Stimulated activated CD8-positive, alpha-beta memory T cell treated with anti-CD3 and anti-CD28 coated beads, Interleukin-12 subunit alpha, Interleukin-12 subunit beta, amount 100 ng/mL, for 1 hour (primary cell): Measurements from ENCODE around the gene RHPN2.
"Not testable (repeated sequence)": the region's sequence is repeated elsewhere in the genome, so short reads cannot be mapped to it uniquely, and the experiment has no call there.

ENCODE experiments used
- DNase-seq: peaks from one replicate; pipeline ENCODE4 v3.0.0-alpha.2; 2020; ENCODE audit warnings: low read depth

Gene RHPN2

DNA sequence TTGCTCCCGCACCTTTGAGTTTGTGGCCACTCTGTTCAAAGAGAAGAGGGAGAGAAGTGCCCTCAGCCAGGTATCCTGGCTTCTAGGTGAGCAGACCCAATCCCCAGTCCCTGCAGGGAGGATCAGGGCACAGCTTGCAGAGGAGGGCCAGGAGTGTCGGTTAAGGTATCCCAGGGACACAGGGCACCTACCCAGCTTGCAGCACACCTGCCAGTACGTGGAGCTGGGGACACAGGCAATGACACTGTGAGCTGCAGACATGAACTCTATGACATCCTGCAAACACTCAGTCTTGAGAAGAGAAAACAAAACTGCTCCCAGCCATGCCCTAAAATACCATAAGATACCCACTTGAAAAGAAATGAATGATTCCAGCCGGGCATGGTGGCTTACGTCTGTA is 38.1 kb downstream of the RHPN2 start:
- not testable (repeated sequence) for DNase-seq

DNA sequence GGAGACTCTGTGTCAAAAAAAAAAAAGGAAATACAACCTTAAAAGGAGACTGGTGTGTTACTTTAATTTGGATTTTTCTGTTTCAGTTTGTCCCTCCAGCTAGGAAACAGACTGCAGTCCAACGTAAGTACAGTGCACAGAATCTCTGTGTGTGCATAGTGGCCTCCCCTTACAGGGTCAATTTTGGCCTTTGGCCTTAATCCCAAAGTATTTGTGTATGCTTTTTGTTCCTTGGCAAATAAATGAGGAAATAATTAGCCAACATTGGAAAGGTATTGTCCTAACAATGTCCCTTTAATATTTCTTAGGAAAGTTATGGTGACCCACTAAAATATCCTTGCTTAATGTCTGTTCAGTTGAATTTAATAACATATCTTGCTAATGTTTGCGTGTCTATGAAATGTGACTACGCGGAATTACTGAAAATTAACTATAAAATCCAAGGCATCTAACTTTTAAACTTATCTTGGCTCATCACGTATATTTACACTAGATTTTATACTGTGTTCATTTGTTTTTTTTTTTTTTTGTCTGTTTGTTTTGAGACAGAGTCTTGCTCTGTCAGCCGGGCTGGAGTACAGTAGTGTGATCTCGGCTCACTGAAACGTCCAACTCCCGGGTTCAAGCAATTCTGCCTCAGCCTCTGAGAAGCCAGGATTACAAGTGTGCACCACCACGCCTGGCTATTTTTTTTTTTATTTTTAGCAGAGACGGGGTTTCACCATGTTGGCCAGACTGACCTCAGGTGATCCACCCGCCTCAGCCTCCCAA is 39.0 kb downstream of the RHPN2 start:
- DNase-seq: not testable (repeated sequence)

DNA sequence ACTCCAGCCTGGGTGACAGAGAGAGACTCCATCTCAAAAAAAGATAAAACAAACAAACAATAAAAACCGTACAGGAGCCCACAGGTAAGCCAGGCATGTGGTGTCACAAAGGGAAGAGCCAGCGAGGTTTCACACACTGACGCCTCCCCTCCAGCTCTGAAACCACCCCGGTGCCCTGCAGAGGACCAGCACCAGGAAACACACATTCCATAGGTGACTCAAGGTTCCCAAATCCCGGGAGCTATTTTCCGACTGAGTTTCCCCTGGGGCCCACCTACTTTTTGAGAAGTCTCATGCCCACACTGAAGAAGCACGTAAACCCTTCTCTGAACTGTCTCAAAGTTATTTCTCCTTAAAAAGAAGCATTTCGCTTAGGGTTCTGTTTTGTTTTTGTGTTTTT is 40.3 kb downstream of the RHPN2 start:
- DNase-seq: no peak

DNA sequence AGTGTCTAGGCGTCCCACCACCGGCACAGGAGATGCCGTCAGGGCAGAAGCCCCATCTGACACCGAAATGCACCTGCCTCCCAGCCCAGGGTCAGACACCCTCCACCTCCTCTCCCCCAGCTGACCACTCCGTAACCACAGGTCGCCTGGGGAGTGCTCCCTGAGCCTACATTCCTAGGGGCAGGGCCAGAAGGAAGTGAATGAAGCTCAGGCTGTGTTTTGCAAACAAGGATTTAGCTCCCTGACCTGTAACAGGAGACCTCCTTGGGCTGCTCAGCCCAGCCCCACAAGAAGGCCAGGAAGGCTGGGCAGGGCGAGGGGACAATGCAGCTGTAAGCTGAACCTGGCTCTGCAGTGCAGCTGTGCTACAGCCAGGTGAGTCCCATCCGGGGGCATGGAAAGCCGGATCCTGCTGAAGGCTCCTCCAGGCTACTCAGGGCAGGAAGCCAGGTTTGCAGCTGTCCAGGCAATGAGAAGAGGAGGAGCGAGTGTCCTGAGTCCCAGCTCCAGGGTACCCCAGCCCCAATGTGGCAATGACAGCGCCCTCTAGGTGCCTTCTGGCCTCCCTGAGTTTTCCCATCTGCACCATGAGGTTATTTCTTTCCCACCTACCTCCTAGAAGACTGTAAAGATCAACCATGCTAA is 42.1 kb downstream of the RHPN2 start:
- DNase-seq: no peak

DNA sequence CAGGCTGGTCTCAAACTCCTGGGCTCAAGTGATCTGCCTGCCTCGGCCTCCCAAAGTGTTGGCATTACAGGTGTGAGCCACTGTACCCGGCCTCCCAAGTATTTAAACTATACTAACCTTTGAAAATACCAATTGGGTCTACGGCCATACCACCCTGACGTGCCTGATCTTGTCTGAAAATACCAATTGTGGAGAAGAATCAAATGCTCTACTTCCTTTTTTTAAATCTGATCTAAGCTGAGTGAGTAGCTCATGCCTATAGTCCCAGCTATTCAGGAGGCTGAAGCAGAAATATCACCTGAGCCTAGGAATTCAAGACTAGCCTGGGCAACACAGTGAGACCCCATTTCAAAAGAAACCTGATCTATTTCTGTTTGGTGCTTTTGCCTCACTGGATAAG is 53.8 kb downstream of the RHPN2 start:
- DNase-seq: not testable (repeated sequence)

DNA sequence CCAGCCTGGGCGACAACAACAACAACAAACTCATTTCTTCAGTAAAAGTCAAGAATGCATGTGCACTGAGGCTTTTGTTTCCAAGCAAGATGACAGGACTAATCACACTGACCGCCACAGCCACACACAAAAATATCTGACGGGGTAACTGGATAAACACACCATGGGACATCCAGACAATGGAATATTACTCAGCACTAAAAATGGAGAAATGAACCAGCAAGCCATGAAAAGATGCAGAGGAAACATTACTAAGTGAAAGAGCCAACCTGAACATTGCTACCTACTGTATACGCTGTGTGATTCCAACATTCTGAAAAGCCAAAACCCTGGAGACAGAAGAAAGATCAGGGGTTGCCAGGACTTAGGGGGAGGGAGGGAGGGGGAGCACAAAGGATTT is 56.0 kb downstream of the RHPN2 start:
- no peak for DNase-seq

DNA sequence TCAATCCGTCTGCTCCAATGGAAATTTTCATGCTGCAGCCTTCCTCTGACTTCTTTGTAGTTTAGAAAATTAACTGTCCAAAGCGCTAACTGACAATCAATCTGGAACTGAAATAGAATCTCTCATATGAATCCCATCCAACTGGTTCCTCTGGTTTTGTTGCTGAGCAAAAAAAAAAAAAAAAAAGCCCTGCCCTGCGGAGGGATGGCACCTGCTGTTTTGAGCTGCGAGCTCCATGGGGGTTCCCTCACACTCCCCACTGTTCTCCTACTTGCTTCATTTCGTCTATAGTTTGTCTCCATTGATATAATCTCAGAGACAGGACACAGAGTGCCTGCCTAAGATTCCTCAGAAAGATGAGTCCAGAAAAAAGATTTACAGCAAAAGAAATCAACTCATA is 59.2 kb downstream of the RHPN2 start:
- no peak for DNase-seq

DNA sequence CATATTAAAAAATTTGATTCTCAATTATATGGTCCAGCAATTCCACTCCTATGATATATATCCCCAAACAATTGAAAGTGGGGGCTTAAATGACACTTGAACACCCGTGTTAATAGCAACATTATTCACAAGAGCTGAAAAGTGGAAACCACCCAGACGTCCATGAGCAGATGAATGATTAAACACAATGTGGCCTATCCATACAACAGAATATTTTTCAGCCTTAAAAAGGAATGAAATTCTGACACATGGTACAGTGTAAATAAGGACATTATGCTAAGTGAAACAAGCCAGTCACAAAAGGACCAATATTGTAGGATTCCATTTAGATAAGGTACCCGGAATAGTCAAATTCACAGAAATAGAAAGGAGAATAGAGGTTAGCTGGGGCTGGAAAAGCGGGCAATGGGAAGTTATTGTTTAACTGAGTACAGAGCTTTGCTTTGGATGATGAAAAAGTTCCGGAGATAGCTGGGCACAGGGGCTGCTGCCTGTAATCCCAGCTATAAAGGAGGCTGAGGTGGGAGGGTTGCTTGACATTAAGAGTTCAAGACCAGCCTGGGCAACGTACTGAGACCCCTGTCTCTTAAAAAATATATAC is 61.2 kb downstream of the RHPN2 start:
- DNase-seq: not testable (repeated sequence)

DNA sequence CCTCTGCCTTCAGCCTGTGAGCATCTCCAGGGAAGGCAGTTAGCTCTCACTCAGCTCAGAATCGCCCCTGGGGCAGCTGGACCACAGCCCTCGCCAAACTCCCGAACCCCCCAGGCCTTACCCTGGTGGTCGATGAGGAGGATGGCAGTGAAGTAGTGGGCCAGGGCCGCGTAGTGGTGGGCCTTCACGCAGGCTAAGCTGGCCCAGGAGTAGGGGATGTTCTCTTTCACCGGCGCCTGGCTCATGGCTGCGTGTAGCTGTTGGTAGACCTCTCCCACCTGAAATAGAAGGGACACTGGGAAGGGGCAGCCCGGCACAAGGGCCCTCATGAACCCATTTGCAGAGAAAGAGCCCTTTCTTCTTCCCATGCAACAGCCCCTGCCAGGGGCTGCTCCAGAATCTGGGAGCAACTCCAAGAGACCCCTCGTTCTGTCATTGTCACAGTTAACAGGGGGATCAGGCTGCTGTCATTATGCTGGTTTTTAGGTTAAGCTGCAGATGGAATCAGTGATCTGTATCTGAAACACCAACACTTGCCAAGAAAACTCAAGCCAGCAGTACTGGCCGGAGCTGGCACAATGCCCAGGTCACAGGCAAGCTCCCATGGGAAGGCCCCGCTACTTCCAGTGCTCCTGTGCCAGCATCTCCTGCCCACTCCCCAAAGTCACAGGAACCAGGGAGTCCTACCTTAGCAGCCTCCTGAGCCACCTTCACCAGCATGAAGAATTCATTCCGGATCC is 62.4 kb downstream of the RHPN2 start:
- DNase-seq: not testable (repeated sequence)

DNA sequence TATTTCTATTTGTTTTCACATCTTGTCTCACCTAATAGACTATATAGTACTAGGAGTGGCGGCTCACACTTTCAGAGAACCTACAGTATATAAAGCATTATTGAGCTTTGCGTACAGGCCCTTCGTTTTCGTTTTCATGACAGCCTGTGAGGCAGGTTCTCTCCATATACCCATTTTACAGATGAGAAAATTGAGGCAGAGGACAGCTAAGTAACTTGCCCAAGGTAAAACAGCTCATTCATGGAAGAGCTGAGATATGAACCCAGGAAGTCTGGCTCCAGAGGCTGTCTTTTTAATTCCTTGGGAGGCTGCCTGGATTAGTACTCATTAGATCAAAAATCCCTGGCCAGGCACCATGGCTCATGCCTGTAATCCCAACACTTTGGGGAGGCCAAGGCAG is 63.8 kb downstream of the RHPN2 start:
- DNase-seq: no peak

DNA sequence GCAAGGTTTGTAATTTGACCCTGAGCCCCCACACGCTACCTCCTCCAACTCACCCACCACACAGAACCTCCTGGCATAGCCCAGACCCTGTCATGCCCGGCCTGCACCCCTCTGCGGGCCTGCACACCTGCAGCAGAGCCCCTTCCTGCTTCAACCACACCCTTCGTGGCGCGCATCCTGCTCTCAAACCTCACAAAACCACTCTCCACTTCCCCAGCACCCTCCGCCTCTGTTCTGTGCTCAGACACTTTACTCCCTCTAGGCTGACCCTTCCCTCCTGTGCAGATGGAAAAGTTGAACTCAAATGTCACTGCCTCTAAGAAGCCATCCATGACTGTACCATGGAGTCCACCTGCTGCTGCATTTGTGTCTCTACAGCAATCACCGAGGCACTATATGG is 64.2 kb downstream of the RHPN2 start:
- DNase-seq: no peak

DNA sequence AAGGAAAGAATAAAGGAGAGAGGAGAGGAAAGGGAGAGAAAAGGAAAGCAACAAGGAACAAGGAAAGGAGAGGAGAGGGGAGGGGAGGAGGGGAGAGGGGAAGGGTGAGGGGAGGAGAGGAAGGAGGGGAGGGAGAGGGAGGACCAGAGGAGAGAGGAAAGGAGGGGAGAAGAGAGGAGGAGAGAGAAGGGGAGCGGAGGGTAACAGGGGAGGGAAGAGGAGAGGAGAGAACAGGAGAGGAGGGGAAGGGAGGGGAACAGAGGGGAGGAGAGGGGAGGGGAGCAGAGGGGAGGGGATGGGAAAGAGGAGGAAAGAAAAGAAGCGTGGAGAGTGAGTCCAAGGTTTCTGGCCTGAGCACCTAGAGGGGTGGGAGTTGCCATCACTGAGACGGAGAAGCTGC is 66.0 kb downstream of the RHPN2 start:
- no peak for DNase-seq

DNA sequence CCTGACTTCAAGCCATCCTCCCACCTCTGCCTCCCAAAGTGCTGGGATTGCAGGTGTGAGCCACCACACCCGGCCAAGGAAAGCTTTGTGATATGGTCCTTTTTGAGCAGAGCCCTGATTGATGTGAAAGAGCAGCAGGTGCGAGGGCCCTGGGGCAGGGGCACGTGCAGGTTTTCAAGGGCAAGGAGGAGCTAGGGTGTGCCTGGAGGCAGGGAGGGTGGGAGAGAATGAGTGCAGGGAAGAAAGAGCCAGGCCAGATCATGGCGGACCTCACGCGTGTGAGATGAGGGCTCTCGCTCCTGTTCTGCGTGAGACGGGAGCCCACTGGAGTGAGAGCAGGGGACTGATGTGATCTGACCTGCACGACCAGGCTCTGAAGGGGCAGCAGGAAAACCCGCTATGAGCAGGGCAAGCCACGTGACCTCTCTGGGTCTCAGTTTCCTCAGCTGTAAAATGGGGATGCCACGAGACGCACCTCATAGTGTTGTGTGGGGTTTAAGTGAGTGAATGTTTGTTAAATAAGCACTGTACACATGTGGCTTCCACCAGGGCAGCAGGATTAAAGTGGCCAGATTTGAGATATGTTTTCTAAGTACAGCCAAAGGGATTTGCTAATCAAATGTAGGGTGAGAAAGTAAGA is 66.9 kb downstream of the RHPN2 start:
- DNase-seq: no peak

DNA sequence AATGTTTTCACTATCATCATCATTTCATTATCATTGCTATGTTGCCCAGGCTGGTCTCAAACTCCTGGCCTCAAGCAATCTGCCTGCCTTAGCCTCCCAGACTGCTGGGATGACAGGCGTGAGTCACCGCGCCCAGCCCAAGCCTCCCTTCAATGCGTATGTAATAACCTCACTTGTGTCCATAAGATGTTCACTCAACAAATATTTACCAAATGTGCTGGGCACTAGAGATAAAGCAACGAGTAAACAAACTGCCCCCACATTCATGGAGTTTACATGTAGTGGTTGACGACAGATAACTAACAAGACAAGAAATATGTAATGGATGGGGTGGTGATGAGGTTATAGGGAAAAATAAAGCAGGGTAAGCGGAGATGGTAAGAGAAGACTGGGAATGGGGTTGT is 67.6 kb downstream of the RHPN2 start:
- not testable (repeated sequence) for DNase-seq

DNA sequence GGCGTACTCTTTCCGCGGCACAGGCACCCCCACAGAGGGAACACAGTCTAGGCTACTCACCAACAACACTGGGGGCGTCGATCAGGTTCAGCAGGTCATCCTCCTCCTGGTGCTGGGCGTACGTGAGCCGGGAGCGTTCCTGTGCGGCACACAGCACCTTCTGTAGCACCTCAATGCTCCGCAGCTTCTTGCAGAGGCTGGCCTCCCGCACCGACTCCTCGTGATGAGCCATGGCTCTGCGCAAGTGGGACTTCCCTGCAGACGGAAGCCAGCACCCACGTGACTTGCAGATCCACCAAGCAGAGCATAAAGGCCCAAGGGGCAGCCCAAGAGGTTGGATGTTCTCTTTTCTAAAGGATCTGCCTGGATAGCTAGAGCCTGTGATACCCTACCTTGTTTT is 68.7 kb downstream of the RHPN2 start:
- DNase-seq: not testable (repeated sequence)

DNA sequence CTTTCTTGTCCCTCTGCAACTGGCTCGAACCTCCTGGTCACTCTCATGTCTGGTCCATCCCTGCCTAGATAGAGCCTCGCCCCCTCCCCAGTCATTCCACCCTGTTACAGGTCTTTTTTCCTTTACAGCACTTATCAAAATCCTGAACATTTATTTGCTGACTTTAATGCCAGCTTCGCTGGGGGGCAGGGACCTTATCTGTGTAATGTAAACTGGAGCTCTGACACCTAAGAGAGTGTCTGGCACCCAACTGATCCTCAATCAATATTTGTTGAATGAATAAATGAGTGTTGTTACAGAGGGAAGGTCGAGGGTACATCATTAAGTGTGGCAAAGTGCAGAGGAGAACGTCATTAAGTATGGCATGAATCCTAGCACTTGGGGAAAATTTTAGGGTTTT is 76.0 kb downstream of the RHPN2 start:
- DNase-seq: no peak

DNA sequence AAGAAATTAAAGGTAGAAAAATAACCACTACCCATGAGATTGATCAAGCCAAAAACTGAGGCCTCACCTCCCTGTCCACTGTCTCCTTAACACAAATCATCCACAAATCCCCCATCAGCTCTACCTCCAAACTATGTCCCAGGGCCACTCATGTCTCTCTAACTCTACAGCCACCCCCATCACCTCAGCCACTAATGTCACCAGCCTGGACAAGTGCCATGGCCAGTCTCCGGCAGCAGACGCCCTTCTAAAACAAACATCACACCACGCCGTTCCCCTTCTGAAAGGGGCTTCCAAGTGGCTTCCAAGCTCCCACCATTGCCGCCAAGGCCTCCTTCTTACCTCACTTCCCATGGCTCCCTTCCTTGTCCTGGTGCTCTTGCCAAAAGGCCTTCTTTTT is 76.4 kb downstream of the RHPN2 start:
- not testable (repeated sequence) for DNase-seq

DNA sequence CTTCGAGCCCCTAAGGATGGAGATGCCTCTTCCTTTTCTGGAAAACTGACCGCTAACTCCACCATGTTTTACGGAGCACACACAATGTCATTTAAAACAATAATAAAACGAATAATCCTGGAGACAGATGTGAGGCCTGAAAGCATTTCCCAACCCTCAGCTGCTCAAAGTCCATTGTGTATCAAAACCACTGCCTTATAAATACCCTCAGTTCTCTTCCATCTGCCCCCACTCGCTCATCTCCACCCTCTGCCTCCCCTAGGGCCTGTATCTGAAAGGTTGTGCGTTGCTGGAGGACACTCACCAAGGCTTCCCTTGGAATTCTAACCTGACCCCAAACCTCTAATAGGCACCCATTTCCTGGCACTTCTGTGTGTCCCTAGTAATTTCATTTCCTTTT is 82.2 kb downstream of the RHPN2 start:
- not testable (repeated sequence) for DNase-seq

DNA sequence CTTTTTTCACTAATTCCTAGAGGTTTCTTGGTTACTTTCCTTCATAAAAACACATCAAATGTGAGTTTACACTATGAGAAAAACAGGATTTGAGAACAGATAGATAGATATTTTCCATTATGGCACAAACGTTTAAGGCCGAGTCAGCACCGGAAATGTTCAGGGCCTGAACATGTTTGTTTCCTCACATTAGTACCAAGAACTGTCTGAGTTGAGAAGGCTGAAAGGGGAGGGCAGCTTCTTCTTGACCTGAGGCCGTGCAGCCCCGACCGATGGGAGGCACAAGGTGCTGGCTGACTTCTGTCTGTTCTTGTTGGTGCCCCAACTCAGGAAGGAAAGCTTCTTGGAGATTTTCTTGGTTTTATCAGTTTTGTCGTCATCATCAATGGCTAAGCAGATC is 84.9 kb downstream of the RHPN2 start:
- DNase-seq: not testable (repeated sequence)

DNA sequence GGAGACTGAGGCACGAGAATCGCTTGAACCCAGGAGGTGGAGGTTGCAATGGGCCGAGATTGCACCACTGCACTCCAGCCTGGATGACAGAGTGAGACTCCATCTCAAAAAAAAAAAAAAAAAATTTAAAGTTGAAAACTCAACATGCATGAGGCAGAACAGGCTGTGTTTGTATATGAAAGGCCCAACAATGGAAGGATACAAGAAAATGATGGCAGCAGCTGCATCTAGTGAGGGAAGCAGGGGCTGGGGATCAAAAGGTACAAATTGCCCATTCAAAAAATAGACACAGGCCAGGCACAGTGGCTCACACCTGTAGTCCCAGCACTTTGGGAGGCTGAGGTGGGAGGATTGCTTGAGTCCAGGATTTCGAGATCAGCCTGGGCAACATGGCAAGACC is 86.9 kb downstream of the RHPN2 start:
- not testable (repeated sequence) for DNase-seq

DNA sequence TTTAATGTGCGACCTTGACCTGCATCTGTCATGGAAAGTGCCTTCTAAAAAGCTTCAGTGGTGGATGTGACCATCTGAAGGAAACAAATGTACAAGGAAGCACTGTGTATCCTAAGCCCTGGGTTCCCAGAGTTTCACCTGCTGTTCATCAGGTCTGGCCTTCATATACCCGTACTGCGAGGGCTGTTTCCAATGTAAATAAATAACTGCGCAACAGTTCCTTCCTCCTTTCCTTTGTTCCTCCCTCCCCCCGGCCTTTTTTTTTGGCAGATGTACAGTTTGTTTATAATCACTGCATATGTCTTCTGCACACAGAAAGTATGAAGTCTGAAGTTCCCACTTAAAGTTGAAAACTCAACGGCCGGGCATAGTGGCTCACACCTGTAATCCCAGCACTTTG is 87.4 kb downstream of the RHPN2 start:
- no peak for DNase-seq

DNA sequence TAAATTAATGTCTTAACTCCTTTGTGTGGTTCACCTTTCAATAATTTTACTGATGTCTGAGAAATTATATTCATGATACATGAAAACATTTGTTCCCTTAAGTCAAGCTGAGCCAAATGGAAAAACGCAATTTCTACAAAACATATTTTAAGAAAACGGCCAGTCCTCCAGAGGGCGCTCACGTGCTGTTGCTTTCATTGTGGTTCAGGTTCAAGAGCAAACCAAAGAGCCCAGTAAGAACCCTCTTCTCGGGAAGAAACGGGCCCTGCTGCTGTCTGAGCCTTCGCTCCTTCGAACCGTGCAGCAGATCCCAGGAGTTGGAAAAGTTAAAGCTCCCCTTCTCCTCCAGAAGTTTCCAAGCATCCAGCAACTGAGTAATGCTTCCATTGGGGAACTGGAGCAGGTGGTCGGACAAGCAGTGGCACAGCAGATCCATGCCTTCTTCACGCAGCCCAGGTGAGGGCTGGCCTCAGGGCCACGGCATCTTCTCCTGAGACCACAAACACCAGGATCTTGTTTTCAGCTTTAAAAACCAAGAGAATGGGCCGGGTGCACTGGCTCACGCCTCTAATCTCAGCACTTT is 88.4 kb downstream of the RHPN2 start:
- DNase-seq: peak; percentile 57
